Amniotic epithelial cell (primary cell): ENCODE results near the gene HNMT.
A peak's percentile ranks its signal among the peaks of the same experiment; 100 is the strongest.
"Not testable (repeated sequence)": the region's sequence is repeated elsewhere in the genome, so short reads cannot be mapped to it uniquely, and the experiment has no call there.

Experiments
- DNase-seq: peaks from one replicate; pipeline ENCODE4 v3.0.0-alpha.2; 2010; ENCODE audit warnings: low read depth

HNMT gene

DNA sequence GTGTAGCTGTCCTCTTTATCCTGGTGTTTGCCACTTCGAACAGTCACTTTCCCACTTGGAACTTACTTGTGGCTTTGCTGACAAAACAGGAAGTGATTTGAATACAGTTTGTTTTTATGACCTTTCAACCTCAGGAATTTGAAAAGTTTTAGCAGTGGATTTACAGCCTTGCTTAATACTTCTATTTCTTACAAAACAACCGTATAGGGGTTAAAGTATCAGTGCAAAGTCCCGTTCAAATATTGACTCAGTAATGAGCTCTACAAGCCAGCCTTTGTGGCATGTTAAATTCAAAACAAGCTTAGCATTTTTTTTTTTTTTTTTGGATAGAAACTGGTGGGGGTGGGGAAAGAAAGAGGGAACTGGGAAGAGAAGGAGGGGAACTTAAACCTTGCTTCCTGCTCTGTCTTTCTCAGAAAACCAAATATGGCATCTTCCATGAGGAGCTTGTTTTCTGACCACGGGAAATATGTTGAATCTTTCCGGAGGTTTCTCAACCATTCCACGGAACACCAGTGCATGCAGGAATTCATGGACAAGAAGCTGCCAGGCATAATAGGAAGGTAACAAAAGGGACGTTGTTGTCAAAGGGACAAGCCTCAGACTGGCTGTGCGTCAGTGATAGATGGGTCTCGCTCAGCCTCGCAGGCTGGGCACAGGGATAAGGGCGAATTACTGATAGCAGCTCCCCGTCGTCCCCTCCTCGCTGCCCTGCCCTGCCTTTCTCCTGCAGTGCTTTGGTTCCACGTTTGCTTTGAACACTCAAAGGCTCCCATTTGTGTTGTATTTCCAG, at the start of gene HNMT:
Gene HNMT, plus strand, starts transcription at position 408 of the 793 bp plus-strand sequence. Its CDS starts 19 bp downstream, at position 427.
- DNase-seq = peak; percentile 87

DNA sequence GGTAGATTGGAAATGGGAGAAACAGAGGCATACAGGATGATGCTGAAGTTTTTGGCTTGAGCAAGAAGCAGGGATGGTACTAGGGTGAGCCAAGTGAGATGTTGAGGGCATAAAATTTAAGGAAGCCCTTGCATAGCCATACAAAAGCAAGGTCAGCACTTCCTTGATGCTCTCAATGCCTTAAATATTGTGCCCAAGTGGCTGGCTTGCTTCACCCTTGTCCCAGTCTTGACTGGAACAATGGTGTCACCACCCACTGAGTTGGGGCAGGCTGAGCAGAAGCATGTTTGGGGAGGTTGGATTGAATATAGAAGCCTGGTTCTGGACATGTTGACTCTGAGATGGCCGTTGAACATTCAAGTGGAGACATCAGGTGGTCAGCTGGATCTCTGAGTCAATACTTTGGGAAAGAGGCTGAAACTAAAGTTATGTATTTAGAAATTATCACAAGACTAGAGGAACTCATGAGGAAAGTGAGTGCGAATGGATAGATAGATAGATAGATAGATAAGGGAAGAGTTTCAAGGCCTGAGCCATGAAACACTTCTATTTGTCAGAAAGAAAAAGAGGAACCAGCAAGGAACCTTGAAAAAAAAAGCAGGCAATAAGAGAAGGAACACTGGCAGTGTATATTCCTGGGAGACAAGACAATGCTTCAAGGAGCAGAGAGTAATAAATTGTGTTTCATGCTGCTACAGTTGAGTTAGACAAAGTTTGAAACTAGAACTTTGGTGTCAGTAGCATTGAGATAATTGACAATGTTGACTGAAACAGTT, 43.0 kb upstream of the HNMT start:
- no peak for DNase-seq

DNA sequence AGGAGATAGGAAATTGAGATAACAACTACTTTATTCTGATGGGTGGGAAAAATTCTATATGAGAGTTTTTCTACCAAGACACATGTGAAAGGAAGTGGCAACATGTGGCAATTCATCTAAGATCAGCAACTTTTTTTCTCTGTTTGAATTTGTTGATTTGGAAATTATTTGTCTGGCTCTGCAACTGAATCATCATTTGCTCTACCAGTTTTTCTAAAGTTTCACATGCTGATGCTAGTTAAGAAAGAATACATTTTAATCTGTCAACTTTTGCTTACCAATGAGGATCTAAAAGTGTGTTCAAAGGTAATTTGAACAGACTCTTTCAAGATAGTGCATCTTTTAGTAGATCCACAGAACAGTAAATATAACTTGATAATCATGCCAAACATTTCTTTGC, 42.1 kb upstream of the HNMT start:
- DNase-seq = not testable (repeated sequence)

DNA sequence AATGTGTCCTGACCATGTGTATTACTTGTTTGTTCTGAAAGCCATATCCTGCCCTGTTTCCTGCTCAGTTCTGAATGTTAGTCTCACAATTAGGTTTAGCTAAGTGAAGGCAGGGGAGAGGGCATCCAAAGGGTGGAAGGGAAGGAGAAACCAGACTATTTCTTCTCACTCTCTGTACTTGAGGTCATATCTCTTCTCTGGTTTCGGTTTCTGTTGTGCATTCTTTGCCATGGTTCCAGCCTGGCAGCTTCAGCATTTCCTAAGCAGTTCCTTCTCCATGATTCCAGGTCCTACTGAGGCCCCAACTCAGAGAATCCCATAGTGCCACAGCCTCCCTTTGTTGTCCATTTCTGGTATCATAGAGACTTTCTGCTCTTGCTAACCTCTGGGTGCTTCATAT, 40.3 kb upstream of the HNMT start:
- peak; percentile 23 for DNase-seq

DNA sequence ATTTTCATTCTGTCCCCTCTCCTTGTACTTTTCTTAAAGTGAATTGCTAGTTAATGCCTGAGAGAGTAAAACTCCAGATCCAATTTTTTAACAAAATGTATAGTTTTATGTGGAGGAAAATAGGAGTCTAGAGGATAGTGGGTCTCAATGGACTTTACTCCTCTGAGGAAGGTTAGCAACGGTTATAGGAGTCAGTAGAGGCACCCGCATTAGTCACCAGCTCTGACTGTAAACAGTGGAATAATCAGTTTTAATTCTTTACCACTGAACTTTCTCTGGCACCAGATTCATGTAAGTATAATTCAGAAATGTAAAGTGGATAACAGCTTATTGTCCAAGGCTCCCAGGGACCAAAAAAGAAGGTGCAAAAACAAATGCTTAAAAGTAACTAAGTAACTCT, 38.7 kb upstream of the HNMT start:
- peak; percentile 35 for DNase-seq

DNA sequence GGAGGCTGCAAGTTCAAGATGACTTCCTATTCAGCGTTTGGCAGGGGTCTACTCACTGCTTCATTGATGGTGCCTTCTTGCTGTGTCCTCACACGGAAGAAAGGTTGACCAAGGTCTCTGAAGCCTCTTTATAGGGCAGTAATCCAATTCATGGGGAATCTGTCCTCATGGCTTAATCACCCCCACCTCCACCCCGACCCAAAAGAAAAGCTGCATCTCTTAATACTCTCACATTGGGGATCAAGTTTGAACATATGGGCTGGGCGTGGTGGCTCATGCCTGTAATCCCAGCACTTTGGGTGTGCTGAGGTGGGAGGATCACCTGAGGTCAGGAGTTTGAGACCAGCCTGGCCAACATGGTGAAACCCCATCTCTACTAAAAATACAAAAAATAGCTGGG, 36.4 kb upstream of the HNMT start:
- no peak for DNase-seq

DNA sequence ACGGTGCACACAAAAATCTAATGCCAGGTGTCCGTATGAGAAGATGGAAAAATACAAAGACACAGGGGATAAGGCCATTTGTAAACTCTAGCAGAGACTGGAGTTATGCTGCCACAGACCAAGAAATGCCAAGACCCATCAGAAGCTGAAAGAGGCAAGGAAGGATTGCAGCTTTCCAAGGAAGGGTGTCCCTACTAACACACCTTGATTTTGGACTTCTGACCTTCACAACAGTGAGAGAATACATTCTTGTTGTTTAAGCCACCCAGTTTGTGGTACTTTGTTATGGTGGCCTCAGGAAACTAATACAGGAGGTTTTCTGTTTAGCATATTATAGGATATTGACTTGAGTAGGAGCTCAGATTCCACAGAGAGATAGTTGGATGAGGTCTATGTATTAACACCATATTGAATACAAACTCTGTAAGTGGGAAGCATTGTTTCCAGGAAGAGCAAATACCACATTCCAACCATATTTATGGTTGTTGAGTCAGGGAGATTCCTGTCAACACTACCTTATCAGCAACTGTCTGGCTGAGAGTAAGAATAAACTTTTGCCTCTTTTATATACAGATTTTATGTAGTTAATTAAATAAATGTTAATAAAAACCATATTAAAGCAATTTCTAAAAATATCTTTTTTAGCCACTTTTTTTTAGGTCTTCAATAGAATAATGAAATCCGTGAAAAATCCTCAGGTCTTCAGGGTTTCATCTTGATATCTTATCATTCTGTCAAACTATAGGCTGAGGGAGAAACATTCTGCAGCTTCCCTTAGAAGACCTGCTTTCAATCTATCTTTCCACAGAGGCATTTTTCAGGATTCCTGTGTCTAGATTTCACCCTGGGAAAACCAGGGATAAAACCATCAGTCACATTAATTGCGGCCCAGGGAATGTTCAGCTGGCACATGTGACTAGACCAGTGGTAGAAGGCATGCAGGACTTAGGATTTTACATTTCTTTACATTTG, 35.4 kb upstream of the HNMT start:
- DNase-seq = peak; percentile 98

DNA sequence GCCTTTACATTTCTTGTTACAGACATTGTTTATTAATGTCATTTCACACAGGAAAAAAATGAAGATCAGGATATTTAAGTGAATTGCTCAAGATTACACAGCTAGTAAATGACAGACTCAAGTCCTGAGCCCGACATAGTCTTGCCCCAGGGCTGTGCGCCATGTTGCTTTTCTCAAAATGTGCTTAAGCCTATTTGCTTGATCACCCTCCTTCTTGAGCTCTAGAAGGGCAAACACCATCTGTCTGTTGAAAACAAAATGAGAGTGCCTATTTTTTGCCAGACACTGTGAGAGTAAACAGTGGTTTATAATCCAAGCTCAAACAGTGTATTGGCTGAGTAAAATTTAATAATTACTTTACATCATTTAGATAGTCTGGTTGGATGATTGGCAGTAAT, 34.8 kb upstream of the HNMT start:
- no peak for DNase-seq

DNA sequence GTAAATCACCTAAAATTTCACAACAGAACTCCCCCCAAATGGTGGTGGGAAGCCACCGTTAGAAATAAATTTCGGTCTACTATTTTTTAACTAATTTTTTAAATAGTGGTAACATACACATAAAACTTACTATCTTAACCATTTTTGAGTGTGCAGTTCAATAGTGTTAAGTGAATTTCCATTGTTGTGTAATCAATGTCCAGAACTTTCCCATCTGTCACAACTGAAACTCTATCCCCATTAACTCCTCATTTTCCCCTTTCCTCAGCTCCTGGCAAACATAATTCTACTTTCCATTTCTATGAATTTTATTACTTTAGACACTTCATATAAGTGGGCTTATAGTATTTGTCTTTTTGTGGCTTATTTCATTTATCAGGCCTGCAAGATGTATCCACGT, 34.1 kb upstream of the HNMT start:
- no peak for DNase-seq

DNA sequence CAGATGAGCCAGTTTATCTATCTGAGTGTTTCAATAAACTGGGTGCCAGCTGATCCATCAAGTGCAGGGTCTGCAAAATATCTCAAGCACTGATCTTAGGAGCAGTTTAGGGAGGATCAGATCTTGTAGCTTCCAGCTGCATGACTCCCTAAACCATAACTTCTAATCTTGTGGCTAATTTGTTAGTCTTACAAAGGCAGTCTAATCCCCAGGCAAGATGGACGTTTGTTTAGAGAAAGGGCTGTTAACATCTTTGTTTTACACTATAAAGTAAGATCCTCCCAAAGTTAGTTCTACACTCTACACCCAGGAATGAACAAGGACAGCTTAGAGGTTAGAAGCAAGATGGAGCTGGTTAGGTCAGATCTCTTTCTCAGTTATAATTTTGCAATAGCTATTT, 28.7 kb upstream of the HNMT start:
- peak; percentile 97 for DNase-seq

DNA sequence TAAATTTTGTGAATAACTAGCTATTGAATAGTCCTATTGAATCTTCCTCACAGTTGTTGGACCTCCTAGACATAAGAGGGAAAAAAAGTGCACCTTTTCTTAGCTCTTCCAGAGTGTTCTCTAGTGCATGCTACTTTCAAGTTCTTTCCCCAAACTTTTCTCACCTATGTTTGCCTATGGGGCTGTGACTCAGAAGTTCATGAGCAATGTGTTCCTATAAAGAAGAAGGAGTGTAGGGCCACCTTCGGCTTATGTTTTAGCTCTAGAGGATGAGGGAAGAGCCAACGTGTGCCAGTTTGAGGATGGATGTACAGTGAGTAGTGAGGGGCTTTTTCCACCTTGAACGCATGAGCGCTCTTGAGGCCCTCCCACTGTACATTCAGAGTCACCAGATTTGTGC, 27.0 kb upstream of the HNMT start:
- no peak for DNase-seq

DNA sequence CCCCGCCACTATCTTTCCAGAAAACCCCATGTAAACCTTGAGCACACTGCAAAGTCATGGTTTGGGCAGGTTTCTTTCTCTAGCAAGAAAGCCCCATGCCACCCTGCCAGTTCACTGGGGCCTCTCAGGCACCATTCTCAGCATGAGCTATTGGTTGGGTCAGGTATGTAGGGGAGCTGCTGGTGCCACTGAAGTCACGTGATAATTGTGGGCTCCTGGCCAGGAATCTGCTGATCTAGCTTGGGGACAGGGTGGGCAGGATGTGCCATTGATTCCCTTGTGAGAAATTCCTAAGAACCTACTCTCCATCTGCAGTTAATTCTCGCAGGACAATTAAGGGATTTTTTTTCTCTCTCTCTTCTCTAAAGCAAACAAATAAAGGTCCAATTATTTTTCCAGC, 26.5 kb upstream of the HNMT start:
- DNase-seq = no peak

DNA sequence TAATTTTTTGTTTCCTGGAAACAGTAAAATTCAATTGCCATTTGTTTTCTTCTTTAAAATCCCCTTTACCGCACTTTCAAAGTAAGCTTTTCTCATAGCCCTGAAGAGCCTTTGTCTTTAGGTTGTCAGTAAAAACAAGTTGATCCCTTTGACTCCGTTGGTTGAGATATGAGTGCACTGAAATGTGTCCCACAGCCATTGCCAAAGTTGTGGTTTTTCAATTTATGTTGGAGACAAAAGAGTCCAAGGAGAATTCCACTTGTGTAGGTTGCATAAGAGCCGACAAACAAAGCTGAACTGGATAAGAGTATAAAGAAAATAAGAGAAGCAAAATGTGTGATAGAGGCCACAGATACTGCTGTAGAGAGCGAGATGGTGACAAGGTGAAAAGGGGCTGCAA, 26.1 kb upstream of the HNMT start:
- peak; percentile 97 for DNase-seq

DNA sequence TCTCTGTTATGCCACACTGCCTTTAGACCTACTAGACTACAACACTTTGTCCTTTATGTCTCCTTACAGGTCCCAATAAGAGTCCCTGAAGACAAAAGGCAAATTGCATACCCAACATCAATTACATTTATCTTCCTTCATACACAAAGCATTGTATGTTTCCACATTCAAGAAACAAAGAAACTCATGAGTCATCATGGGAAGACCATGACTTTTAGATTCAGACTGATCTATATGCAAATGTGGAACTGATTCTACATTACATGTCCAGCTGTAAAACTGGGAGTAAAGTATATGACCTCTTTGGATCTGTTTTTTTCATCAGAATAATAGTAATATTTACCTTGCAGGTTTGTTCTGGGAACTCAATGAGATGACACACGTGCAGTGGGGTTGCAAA, 25.2 kb upstream of the HNMT start:
- no peak for DNase-seq

DNA sequence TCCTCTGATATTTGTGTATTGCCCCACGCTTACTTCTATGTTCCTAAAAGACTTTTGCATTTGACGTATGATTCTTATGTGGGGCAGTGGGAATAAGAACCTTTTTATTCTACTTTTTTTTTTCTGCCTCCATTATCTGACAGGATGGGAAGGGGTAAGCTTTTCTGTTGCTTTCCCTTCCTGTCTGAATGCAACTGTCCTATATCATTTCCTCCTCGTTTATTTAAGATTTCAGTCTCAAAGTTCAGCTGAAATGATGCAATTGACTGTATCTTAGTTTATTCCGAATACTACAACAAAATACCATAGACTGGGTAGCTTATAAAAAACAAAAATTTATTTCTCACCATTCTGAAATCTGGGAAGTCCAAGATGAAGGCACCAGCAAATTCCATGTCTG, 24.1 kb upstream of the HNMT start:
- no peak for DNase-seq

DNA sequence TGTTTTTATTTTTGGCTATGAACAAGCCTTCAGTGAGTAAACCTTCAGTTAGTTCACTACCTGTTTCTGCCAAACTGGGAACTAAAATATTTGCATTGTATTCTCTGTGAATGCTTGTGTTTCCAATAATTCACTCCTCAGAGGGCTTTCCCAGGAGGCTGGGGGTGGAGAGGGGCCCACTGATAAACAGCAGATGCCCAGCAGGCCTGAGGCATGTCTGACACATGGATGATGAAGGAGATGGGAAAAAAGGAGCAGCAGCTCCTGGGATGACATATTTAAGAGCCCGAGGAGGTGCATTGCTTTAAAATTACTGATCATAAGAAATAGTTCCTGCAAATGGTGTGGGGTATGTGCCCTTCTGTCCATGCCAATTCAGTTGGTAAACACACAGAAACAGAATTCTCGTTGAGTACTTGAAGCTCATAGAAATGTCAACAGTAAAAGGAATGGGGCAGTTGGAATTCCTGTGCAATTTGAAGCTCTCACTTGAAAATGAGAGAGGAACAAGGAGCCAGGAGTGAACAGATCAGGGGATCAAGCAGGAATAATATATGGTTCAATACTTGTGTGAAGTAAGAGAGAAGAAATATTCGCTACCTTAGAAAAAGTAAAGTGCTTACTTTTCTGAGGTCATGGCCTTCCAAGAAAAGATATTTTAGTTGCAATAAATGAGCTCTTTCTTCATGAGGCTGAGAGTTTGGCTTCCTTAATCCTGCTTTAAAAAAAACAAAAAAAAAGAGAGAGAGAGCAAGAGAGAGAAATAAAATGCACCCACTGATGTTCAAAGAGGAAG, 22.0 kb upstream of the HNMT start:
- DNase-seq = peak; percentile 36

DNA sequence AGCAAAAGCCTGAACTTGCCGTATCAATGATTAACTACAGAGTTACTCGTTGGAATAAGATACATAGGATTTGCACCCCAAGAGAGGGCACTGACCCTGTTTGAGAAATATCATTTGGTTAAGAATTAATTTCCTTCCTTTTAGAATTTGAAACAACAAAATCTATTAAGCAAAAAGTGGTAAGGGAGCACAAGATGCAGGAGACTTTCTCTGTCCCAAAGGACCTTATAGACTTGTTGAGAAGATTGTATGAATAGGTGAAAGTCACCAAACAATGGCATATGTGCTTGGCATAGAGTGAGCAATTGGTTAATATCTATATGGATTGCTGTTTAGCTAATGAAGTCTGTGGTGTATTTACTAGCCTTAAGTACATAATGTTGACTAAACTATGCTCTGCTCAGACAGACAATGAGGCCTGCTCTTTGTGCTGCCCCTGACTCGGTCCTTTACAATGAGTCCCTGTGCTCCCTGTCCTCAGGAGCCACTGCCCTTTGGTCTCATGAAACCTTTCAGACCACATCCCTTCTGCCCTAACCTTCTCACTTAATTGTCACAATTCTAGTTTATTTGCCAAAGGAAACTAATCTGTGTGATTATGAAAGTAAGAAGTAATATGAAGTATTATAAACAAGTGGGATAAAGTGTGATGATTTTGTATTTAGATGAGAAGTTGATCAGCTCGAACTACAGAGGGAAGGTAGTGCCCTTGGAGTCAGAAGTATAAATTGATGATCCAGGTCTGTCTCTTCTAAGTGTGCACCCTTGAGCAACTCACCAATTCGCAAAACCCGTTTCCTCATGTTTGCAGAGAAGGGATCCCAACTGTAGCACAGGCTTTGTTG, 21.2 kb upstream of the HNMT start:
- no peak for DNase-seq

DNA sequence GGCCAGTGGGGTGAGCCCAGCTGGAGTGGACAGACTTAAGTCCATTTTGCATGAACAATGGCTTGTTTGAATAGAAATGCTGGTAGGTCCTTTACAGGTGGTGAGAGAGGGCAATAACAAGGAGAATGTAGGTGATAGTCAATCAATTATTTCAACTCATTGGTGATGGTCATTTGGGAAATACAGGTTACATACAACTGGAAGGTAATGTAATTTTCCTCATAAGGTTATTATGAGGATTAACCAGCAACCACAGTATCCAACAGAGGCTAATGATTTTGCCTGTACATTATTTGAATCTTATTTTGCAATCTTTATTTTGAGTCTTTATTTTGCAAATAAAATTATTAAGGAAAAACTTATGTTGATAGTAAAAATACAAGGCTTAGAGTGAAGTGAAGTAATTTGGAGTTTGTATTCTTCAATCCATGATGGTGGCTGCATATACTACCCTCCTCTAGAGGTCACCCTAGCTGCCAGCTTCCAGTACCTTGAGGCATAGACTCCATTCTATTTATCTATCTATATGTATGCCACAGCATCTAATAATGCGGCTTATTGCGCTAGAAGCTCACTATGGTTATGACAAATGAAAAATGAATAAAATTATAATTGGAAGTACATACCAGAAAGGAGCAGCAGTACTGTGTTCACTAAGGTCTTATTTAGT, 20.5 kb upstream of the HNMT start:
- DNase-seq = no peak

DNA sequence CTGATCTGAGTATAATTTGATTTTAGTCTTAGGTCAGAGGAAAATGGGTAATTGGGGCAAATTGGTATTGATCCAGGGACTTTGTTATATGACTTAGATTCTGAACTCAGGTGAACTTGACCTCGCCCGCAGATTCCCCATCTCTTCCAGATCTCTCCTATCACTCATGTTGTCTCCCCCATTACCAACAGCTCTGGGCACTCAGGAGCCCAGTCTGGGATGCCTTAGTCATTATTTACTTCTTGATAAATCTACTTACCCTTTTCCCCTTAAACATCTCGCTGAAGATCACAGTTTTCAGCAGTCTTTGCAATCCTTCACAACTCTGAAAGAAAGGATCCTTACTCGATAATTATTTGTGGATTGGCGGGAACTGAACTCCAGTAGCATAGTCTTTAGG, 19.6 kb upstream of the HNMT start:
- no peak for DNase-seq

DNA sequence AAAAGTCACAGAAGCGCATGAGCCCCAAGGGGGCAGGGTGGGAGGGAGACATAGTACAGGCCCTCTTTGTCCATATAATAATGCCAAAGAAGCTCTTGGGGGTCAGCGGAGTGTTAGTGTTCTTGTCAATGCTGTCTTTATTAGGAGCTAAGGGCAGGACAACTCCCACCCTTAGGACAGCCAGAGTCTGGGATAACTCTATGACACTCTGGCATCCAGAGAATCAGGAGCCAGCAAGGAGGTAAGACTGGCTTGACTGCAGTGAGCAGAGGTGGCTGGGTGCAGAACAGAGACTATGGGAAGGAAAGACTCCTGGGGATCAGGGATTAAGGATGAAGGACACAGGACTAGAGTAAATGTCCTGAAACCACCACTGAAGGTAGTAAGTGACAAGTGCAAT, 19.0 kb upstream of the HNMT start:
- DNase-seq = no peak
